T-helper 17 cell (primary cell): ENCODE data around the gene CCDC187. TPM values are rescaled to one million over a fixed set of nuclear protein-coding genes. Genes with fewer than 3 reads are reported as not detected.

Source experiments
- ATAC-seq: fragments of 150-1000 bp; cut with Tn5 transposase; 2 replicates; pipeline ENCODE4 v1.10.0; 2021; ENCODE audit warnings: mild to moderate bottlenecking, moderate library complexity
- DNase-seq, 3 donors: peaks; one replicate each; pipeline versions ENCODE4 v3.0.0 to v3.0.0-alpha.2; 2020 to 2021
- H3K9me3 ChIP-seq: one replicate; pipeline ENCODE4 v1.7.0; 2013; ENCODE audit warnings: low read length, mild to moderate bottlenecking; ENCODE audit not compliant: control insufficient read depth, poor library complexity, severe bottlenecking
- H3K27ac Mint-ChIP-seq: one replicate; pipeline ENCODE4 v1.8.0; 2022; ENCODE audit warnings: mild to moderate bottlenecking, moderate library complexity, mixed read lengths
- H3K27me3 Mint-ChIP-seq: one replicate; pipeline ENCODE4 v1.8.0; 2022; ENCODE audit warnings: mixed read lengths
- H3K36me3 Mint-ChIP-seq: one replicate; pipeline ENCODE4 v1.8.0; 2022; ENCODE audit warnings: low read depth, mixed read lengths
- H3K4me1 Mint-ChIP-seq: one replicate; pipeline ENCODE4 v1.8.0; 2022; ENCODE audit warnings: mild to moderate bottlenecking, mixed read lengths
- H3K4me3 Mint-ChIP-seq: one replicate; pipeline ENCODE4 v1.8.0; 2022; ENCODE audit warnings: mild to moderate bottlenecking, moderate library complexity, mixed read lengths
- total RNA-seq, 4 donors: library from RNA in 2 of 4; stranded (reverse) in 2 of 4; gene quantifications; one replicate each; pipeline ENCODE4 v1.2.3 and lab custom pipeline; 2022 to 2026

The CCDC187 gene
- total RNA-seq, 2 donors from 2014 or later = 0.12 TPM; not detected in 1

DNA sequence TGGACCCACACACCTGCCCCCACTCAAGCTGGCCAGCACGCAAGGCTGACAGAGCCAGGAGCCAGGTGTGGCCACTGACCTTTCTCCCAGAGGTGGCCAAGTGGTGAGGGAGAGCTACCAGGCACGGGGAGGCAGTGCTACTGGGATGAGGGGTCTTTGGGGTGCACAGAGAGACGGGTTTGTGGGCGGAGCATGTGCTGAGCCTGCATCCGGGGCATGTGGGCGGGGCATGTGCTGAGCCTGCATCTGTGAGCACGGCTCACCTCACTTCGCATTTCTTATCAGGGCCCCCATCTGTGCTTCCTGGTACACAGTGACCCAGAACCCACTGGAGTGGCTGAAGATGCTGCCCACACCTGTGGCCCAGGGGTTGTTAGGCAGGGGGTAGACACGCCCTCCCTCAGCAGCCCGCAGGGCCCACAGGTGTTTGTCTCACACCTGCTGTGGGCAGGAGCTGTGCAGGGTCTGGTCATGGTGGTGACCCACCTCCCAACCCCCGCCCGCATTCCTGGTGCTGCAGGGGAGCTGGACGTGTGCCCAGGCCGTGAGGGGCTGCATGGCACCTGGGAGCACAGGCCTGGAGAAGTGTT lies 21.5 kb downstream of the CCDC187 start:
- peak; percentile 28 for ATAC-seq
- Mint-ChIP-seq H3K27me3 (peaks cover 26% of the 10 kb centered on the region), H3K4me1 (peaks cover 11% of the 10 kb centered on the region), H3K36me3 (peaks cover 2% of the 10 kb centered on the region), H3K27ac (no peak overlapping the region), H3K4me3 (peak overlapping the region; percentile 39)
- no peak for DNase-seq
- H3K9me3 ChIP-seq = no peaks in the 10 kb centered on the region

GRCh38 chr9:136281421-136282271 lies 22.2 kb downstream of the CCDC187 start:
- peaks cover 21% of the 10 kb centered on the region for H3K27me3 Mint-ChIP-seq
- H3K9me3 ChIP-seq = no peaks in the 10 kb centered on the region
- H3K27ac Mint-ChIP-seq = no peak overlapping the region
- H3K4me3 Mint-ChIP-seq = peak overlapping the region; percentile 36
- H3K4me1 Mint-ChIP-seq = peaks cover 11% of the 10 kb centered on the region
- no peak for ATAC-seq
- no peak for DNase-seq
- H3K36me3 Mint-ChIP-seq = peaks cover 2% of the 10 kb centered on the region

DNA sequence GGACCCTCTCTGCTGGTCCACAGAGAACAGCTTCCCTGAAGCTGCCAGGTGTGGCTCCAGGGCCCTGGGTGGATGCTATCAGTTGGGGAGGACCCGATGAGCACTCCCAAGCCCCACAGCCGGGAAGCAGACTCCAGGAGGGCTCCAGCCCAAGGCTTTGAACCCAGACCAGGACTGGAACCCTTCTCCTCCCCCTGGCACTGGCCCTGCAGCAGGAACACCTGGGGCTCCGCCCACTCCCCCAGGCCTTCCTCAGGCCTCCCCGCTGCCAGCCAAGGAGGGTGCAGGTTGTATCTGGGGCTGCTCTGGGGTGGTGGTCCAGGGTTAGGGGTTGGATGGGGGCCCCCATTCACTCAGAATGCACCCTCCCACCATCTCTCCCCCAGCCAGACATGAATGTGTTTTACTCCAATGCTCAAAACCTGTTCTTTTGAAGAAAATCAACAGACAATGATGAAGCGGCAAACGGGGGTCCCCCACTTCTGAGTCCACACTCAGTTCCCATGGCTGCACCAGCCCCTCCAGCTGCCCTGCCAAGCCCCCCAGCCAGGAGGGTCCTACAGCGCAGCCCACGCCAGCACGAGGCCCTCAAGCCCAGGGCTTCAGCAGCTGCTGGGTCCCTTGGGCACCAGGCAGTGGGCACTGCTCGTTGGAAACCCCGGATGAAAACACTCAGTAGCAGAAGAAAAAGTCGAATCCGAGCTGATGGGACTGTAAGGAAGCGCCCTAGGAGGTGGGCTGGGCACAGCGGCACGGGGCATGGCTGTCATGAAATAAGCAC lies 23.2 kb downstream of the CCDC187 start:
- Mint-ChIP-seq H3K4me1 (peaks cover 11% of the 10 kb centered on the region), H3K4me3 (no peak overlapping the region), H3K27me3 (peaks cover 24% of the 10 kb centered on the region), H3K36me3 (peaks cover 2% of the 10 kb centered on the region), H3K27ac (no peak overlapping the region)
- DNase-seq (no peak), ATAC-seq (no peak)
- no peaks in the 10 kb centered on the region for H3K9me3 ChIP-seq

DNA sequence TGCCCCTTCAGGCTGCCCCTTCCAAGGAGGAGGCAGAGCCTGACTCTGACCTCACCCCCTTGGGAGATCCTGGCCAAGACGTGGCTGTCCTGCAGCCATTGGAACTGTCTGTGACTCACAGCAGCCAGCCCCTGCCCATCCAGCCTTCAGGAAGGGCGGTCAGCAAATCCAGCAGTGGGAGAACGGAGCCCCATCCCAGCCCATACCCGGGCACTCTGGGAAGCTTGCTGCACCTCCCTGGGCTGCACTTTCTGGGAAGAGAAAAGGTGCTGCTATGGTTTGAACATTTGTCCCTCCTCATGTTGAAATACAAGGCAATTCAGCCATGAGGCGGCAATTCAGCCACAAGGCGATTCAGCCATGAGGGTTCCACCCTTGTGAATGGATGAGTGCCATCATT lies 24.4 kb downstream of the CCDC187 start:
- DNase-seq (no peak), ATAC-seq (no peak)
- Mint-ChIP-seq H3K4me3 (no peak overlapping the region), H3K27ac (no peak overlapping the region), H3K36me3 (peaks cover 2% of the 10 kb centered on the region), H3K4me1 (peaks cover 11% of the 10 kb centered on the region), H3K27me3 (peaks cover 29% of the 10 kb centered on the region)
- H3K9me3 ChIP-seq = no peaks in the 10 kb centered on the region

DNA sequence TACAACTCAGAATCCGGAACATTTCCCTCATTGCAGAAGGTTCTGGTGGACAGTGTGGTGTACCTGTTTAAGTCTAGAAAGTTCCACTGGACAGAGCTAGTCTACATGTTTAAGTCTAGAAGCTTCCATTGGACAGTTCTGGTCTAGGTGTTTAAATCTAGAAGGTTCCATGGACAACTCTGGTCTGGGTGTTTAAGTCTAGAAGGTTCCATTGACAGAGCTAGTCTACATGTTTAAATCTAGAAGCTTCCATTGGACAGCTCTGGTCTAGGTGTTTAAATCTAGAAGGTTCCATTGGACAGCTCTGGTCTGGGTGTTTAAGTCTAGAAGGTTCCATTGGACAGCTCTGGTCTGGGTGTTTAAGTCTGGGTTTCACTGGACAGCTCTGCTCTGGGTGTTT lies 25.0 kb downstream of the CCDC187 start:
- H3K9me3 ChIP-seq = no peaks in the 10 kb centered on the region
- H3K27me3 Mint-ChIP-seq = peaks cover 29% of the 10 kb centered on the region
- H3K4me3 Mint-ChIP-seq = no peak overlapping the region
- no peak overlapping the region for H3K27ac Mint-ChIP-seq
- H3K4me1 Mint-ChIP-seq = peaks cover 11% of the 10 kb centered on the region
- H3K36me3 Mint-ChIP-seq = peaks cover 2% of the 10 kb centered on the region
- DNase-seq (no peak), ATAC-seq (no peak)

- Mint-ChIP-seq H3K36me3 (no peaks in the 10 kb centered on the region), H3K4me1 (peaks cover 8% of the 10 kb centered on the region), H3K27me3 (peaks cover 30% of the 10 kb centered on the region), H3K27ac (no peak overlapping the region), H3K4me3 (no peak overlapping the region)
- ATAC-seq = no peak
- no peak for DNase-seq
- no peaks in the 10 kb centered on the region for H3K9me3 ChIP-seq
Measured at GRCh38 chr9:136278221-136278620, 25.7 kb downstream of the CCDC187 start.

DNA sequence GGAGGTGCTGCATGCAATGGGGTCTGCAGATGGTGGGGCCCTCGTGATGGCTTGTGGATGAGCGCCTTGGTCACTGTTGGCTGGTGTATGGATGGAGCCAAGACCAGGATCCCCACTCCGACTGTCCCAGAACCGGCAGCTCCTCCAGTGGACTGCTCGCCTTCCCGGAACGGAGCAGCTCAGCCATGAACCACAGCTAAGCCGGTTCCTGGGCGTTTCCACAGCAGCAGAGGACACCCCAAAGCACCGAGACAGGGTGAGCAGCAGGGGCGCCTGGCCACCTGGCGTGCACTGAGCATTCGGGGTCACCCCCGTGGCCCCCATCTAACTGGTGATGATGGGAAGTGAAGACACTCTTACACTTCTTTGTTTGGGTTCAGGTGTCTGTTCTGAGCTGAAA lies 26.1 kb downstream of the CCDC187 start:
- no peak overlapping the region for H3K27ac Mint-ChIP-seq
- DNase-seq = no peak

DNA sequence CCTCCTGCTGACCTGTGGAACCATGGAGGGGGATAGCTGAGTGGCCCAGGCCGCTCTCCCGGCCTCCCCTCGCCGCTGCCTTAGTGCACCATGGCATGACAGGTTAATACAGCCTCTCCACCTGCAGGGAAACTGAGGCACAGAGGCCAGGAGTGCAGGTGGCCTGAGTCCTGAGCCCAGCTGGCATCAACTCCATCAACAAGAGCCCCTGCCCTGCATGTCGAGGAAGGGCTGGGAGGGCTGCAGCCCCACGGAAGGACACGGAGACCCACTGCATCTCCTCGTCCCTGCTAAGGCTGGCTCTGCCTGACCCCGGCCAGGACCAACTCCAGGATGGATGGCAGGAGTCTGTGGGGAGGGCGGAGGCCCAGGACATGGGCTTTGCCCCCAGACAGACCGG lies 27.2 kb downstream of the CCDC187 start:
- ATAC-seq (no peak), DNase-seq (no peak)
- Mint-ChIP-seq H3K27me3 (peaks cover 33% of the 10 kb centered on the region), H3K4me1 (peaks cover 2% of the 10 kb centered on the region), H3K36me3 (no peaks in the 10 kb centered on the region), H3K27ac (no peak overlapping the region), H3K4me3 (no peak overlapping the region)
- no peaks in the 10 kb centered on the region for H3K9me3 ChIP-seq

More for the DNA sequence above, 26.1 kb downstream of the CCDC187 start:
- Mint-ChIP-seq H3K4me1 (peaks cover 7% of the 10 kb centered on the region), H3K27me3 (peaks cover 33% of the 10 kb centered on the region), H3K4me3 (no peak overlapping the region), H3K36me3 (no peaks in the 10 kb centered on the region)
- no peaks in the 10 kb centered on the region for H3K9me3 ChIP-seq
- ATAC-seq = no peak

DNA sequence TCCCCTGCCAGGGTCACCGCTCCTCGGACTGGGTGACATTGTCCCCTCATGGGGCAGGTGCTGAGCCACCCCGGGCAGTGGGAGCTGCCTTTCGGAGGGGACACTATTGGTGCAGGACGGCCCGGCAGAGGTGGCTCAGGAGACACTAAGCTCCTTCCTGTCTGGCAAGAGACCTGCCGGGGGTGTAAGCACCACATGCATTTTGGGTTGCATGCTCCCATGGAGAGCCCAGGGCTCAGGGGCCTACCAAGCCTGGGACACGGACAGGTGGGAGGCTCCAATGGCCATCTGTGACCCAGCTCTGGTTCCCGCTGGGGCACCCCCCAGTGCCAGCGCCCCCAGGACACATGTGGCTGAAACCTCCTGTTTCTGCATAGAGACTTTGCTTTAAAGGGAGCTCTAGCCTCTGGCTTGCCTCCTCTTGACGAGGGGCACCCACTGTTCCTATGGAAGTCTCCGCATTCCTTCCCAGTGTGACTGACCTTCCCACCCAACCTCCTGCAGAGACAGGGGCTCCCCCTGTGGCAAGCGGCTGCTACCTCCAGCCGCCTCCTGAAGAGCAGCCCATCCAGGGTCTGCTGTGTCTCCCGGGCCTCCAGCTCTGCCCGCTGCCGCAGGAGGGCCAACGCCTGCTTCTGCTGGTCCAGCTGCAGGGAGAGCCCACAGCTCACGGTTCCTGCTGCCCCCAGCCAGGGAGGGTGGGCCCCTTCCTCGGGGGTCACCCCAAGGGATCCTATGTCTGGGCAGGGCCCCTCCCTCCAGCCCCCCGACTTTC lies 28.1 kb downstream of the CCDC187 start:
- Mint-ChIP-seq H3K27me3 (peaks cover 33% of the 10 kb centered on the region), H3K4me1 (peaks cover 2% of the 10 kb centered on the region), H3K36me3 (no peaks in the 10 kb centered on the region), H3K4me3 (no peak overlapping the region), H3K27ac (no peak overlapping the region)
- no peak for DNase-seq
- H3K9me3 ChIP-seq = no peaks in the 10 kb centered on the region
- ATAC-seq = no peak

- Mint-ChIP-seq H3K4me3 (no peak overlapping the region), H3K27me3 (peaks cover 33% of the 10 kb centered on the region), H3K36me3 (no peaks in the 10 kb centered on the region), H3K4me1 (peaks cover 2% of the 10 kb centered on the region), H3K27ac (no peak overlapping the region)
- no peak for DNase-seq
- ATAC-seq = no peak
- H3K9me3 ChIP-seq = no peaks in the 10 kb centered on the region
Measured at GRCh38 chr9:136274786-136275654, 28.9 kb downstream of the CCDC187 start.

DNA sequence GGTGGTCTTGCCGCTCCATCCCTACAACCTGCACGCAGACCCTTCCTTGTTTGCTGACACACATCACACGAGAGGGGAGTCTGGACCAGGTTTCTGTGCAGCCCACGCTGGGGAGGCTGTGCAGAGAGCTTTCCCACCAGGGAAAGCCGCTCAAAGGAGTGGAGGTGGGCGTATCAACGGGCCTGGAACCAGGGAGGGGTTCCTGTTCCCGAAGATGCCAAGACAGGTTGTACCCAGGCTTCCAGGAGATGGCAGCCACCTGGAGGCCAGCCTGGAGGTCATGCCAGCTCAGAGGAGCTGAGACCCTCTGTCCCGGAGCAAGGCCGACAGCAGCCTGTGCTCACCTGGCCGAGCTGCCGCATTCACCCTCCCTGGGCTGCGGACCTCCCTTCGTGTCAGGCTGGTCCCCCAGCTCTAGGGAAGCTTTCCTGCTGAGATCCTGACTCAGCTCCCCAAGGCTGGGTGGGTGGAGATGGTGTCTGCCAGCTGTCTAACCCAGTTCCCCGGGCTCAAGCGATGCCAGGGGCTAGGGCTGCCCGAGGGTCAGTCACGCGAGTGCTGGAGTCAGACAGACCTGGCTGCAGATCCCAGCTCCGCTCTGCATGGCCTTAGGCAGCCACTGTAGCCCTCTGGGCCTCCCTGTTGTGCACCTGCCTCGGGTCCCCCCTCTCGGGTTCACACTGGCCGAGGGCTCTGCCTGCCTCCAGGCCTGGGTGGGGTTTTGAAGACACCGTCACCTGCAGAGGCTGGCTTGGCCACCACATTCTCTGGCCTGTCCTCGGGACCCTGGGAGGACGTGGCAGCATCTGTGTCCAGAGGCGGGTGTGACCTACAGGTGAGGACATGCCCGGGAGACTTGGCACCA lies 29.7 kb downstream of the CCDC187 start:
- ATAC-seq (no peak), DNase-seq (no peak)
- Mint-ChIP-seq H3K36me3 (no peaks in the 10 kb centered on the region), H3K4me3 (no peak overlapping the region), H3K27me3 (peaks cover 33% of the 10 kb centered on the region), H3K4me1 (peaks cover 2% of the 10 kb centered on the region), H3K27ac (no peak overlapping the region)
- H3K9me3 ChIP-seq = no peaks in the 10 kb centered on the region
